ENCODE data around the gene BIRC5. TPM values are rescaled to one million over a fixed set of nuclear protein-coding genes. Genes with fewer than 3 reads are reported as not detected.

The BIRC5 gene
- total RNA-seq, 1 experiment from 2014 or later: 140 TPM

- POLR2A ChIA-PET: interaction anchor here (1.8 kb wide), 1 partner anchor 24 kb away, joined by 6 read pairs; no protein-coding TSS in a partner anchor
These were observed 13.4 kb downstream of the BIRC5 start for GRCh38 chr17:78227455-78227916.

More at GRCh38 chr17:78227455-78227916, 13.4 kb downstream of the BIRC5 start:
- Histone ChIP-seq H3K4me2 (ENCODE audit: low read length) (no peak overlapping the region), H3K4me3 (replicated peaks in 1 of 2; ENCODE audit: low read depth in 1 of 2, low read length in 2 of 2) (no peak overlapping the region), H3K9me2 (ENCODE audit: insufficient read depth) (no peaks in the 10 kb centered on the region), H3K79me2 (ENCODE audit: insufficient read depth, low read length) (0 out of 2 replicates have a peak, but pooled peaks cover 2% of the 10 kb centered on the region), H3K27me3 (ENCODE audit: insufficient read depth, low read length) (no peaks in the 10 kb centered on the region), H2AFZ (ENCODE audit: low read depth, low read length, poor library complexity, severe bottlenecking) (no peak overlapping the region), H4K20me1 (ENCODE audit: insufficient read depth) (no peaks in the 10 kb centered on the region), H3K27ac (ENCODE audit: low read depth, low read length) (no peak overlapping the region), H3K4me1 (ENCODE audit: control insufficient read depth in 1 of 2, insufficient read depth in 2 of 2, low read length in 2 of 2) (no peaks in the 10 kb centered on the region), H3K36me3 (ENCODE audit: control insufficient read depth in 1 of 2, insufficient read depth in 2 of 2, low read length in 2 of 2) (peaks cover 23 to 25% of the 10 kb centered on the region in 2 experiments), H3K9ac (ENCODE audit: low read length) (no peak overlapping the region), H3K9me3 (ENCODE audit: control insufficient read depth in 1 of 2, insufficient read depth in 1 of 2, low read depth in 1 of 2, low read length in 2 of 2) (no peaks in the 10 kb centered on the region)
- intact Hi-C loops (cut with micrococcal nuclease): no loop called here
- ChIA-PET CTCF (no interaction called here), RAD21 (ENCODE audit: low non-redundant PET in 1 of 2, low total read pairs in 2 of 2, uncharacterized antibody in 2 of 2, unreplicated experiment in 2 of 2) (no interaction called here)
- DNase-seq (ENCODE audit: low read depth, low spot score) (no peak), ATAC-seq (no peak)
- no TSS peak for BruUV-seq (replicated peaks)
- no peak for TF ChIP-seq CBX3 (IDR thresholded peaks at IDR 0.05; ENCODE audit: low read depth)
- TF ChIP-seq JUND (IDR thresholded peaks at IDR 0.05): no peak
- TF ChIP-seq ATF3 (IDR thresholded peaks at IDR 0.05): no peak
- TF ChIP-seq POLR2AphosphoS5 (IDR thresholded peaks at IDR 0.05; ENCODE audit: low read depth, low read length): no peak
- no peak for TF ChIP-seq EGR1 (IDR thresholded peaks at IDR 0.05; ENCODE audit: low read depth)
- no peak for TF ChIP-seq POLR2A (IDR thresholded peaks at IDR 0.05; ENCODE audit: borderline replicate concordance, extremely low read depth, insufficient read depth, insufficient read length)
- no peak for TF ChIP-seq REST (IDR thresholded peaks at IDR 0.05; ENCODE audit: low read depth)
- no peak for TF ChIP-seq TCF7L2 (IDR thresholded peaks at IDR 0.05; ENCODE audit: borderline replicate concordance, extremely low read depth, insufficient read depth, insufficient read length)
- no peak for TF ChIP-seq ZNF274 (IDR thresholded peaks at IDR 0.05; ENCODE audit: low read depth, low read length)
- TF ChIP-seq EZH2phosphoT487 (IDR thresholded peaks at IDR 0.05; ENCODE audit: borderline replicate concordance): no peak

Measured in HCT116 (cell line).